ENCODE data around the gene KLHL6.

The KLHL6 gene

GRCh38 chr3:183564046-183564445, 8.5 kb upstream of the KLHL6 start:
- no peaks in the 10 kb centered on the region for H3K36me3 ChIP-seq (ENCODE audit: control insufficient read depth, insufficient read depth, low read length)
- no peaks in the 10 kb centered on the region for H3K27me3 ChIP-seq (ENCODE audit: control insufficient read depth, insufficient read depth, low read length)
- no peak overlapping the region for H3K4me3 ChIP-seq (ENCODE audit: low read depth, low read length)
- no peak overlapping the region for H3K9ac ChIP-seq (ENCODE audit: low read length)
- peaks cover 5% of the 10 kb centered on the region; the same call in 1 of the 2 replicates for H3K4me1 ChIP-seq (ENCODE audit: control insufficient read depth, insufficient read depth, low read length)
- H3K27ac ChIP-seq (ENCODE audit: low read depth, low read length): no peak overlapping the region
- H3K9me3 ChIP-seq (ENCODE audit: control insufficient read depth, insufficient read depth, low read depth, low read length): no peaks in the 10 kb centered on the region

- Histone ChIP-seq H3K27ac (ENCODE audit: low read depth, low read length) (no peak overlapping the region), H3K9ac (ENCODE audit: low read length) (no peak overlapping the region), H3K4me1 (ENCODE audit: control insufficient read depth, insufficient read depth, low read length) (peaks cover 5% of the 10 kb centered on the region; the same call in 1 of the 2 replicates), H3K9me3 (ENCODE audit: control insufficient read depth, insufficient read depth, low read depth, low read length) (no peaks in the 10 kb centered on the region), H3K36me3 (ENCODE audit: control insufficient read depth, insufficient read depth, low read length) (no peaks in the 10 kb centered on the region), H3K4me3 (ENCODE audit: low read depth, low read length) (no peak overlapping the region), H3K27me3 (ENCODE audit: control insufficient read depth, insufficient read depth, low read length) (no peaks in the 10 kb centered on the region)
Measured at GRCh38 chr3:183563536-183563874, 8.0 kb upstream of the KLHL6 start.

GRCh38 chr3:183560607-183561006, 5.1 kb upstream of the KLHL6 start:
- Histone ChIP-seq H3K9me3 (ENCODE audit: control insufficient read depth, insufficient read depth, low read depth, low read length) (no peaks in the 10 kb centered on the region), H3K27me3 (ENCODE audit: control insufficient read depth, insufficient read depth, low read length) (no peaks in the 10 kb centered on the region), H3K4me3 (ENCODE audit: low read depth, low read length) (no peak overlapping the region), H3K9ac (ENCODE audit: low read length) (no peak overlapping the region), H3K27ac (ENCODE audit: low read depth, low read length) (no peak overlapping the region), H3K4me1 (ENCODE audit: control insufficient read depth, insufficient read depth, low read length) (peaks cover 5% of the 10 kb centered on the region; the same call in 1 of the 2 replicates), H3K36me3 (ENCODE audit: control insufficient read depth, insufficient read depth, low read length) (no peaks in the 10 kb centered on the region)

GRCh38 chr3:183558495-183558894, 3.0 kb upstream of the KLHL6 start:
- Histone ChIP-seq H3K36me3 (ENCODE audit: control insufficient read depth, insufficient read depth, low read length) (no peaks in the 10 kb centered on the region), H3K4me3 (ENCODE audit: low read depth, low read length) (no peak overlapping the region), H3K4me1 (ENCODE audit: control insufficient read depth, insufficient read depth, low read length) (peaks cover 6% of the 10 kb centered on the region), H3K27ac (ENCODE audit: low read depth, low read length) (no peak overlapping the region), H3K9ac (ENCODE audit: low read length) (no peak overlapping the region), H3K9me3 (ENCODE audit: control insufficient read depth, insufficient read depth, low read depth, low read length) (no peaks in the 10 kb centered on the region), H3K27me3 (ENCODE audit: control insufficient read depth, insufficient read depth, low read length) (no peaks in the 10 kb centered on the region)

GRCh38 chr3:183556722-183557121, 1.2 kb upstream of the KLHL6 start:
- Histone ChIP-seq H3K9me3 (ENCODE audit: control insufficient read depth, insufficient read depth, low read depth, low read length) (no peaks in the 10 kb centered on the region), H3K36me3 (ENCODE audit: control insufficient read depth, insufficient read depth, low read length) (no peaks in the 10 kb centered on the region), H3K9ac (ENCODE audit: low read length) (no peak overlapping the region), H3K4me3 (ENCODE audit: low read depth, low read length) (no peak overlapping the region), H3K27ac (ENCODE audit: low read depth, low read length) (no peak overlapping the region), H3K27me3 (ENCODE audit: control insufficient read depth, insufficient read depth, low read length) (no peaks in the 10 kb centered on the region), H3K4me1 (ENCODE audit: control insufficient read depth, insufficient read depth, low read length) (peaks cover 10% of the 10 kb centered on the region; the same call in 1 of the 2 replicates)

GRCh38 chr3:183554377-183554776, 1.1 kb downstream of the KLHL6 start:
- H3K4me1 ChIP-seq (ENCODE audit: control insufficient read depth, insufficient read depth, low read length): peaks cover 10% of the 10 kb centered on the region; the same call in 1 of the 2 replicates
- no peaks in the 10 kb centered on the region for H3K36me3 ChIP-seq (ENCODE audit: control insufficient read depth, insufficient read depth, low read length)
- H3K4me3 ChIP-seq (ENCODE audit: low read depth, low read length): no peak overlapping the region
- no peak overlapping the region for H3K27ac ChIP-seq (ENCODE audit: low read depth, low read length)
- no peak overlapping the region for H3K9ac ChIP-seq (ENCODE audit: low read length)
- H3K9me3 ChIP-seq (ENCODE audit: control insufficient read depth, insufficient read depth, low read depth, low read length): no peaks in the 10 kb centered on the region
- no peaks in the 10 kb centered on the region for H3K27me3 ChIP-seq (ENCODE audit: control insufficient read depth, insufficient read depth, low read length)

GRCh38 chr3:183553334-183554026, 2.0 kb downstream of the KLHL6 start:
- Histone ChIP-seq H3K4me1 (ENCODE audit: control insufficient read depth, insufficient read depth, low read length) (peaks cover 13% of the 10 kb centered on the region), H3K36me3 (ENCODE audit: control insufficient read depth, insufficient read depth, low read length) (no peaks in the 10 kb centered on the region), H3K4me3 (ENCODE audit: low read depth, low read length) (no peak overlapping the region), H3K9me3 (ENCODE audit: control insufficient read depth, insufficient read depth, low read depth, low read length) (no peaks in the 10 kb centered on the region), H3K27ac (ENCODE audit: low read depth, low read length) (no peak overlapping the region), H3K9ac (ENCODE audit: low read length) (no peak overlapping the region), H3K27me3 (ENCODE audit: control insufficient read depth, insufficient read depth, low read length) (no peaks in the 10 kb centered on the region)

GRCh38 chr3:183551930-183552329, 3.6 kb downstream of the KLHL6 start:
- no peaks in the 10 kb centered on the region for H3K27me3 ChIP-seq (ENCODE audit: control insufficient read depth, insufficient read depth, low read length)
- H3K4me3 ChIP-seq (ENCODE audit: low read depth, low read length): no peak overlapping the region
- no peak overlapping the region for H3K9ac ChIP-seq (ENCODE audit: low read length)
- no peaks in the 10 kb centered on the region for H3K36me3 ChIP-seq (ENCODE audit: control insufficient read depth, insufficient read depth, low read length)
- no peaks in the 10 kb centered on the region for H3K9me3 ChIP-seq (ENCODE audit: control insufficient read depth, insufficient read depth, low read depth, low read length)
- H3K27ac ChIP-seq (ENCODE audit: low read depth, low read length): no peak overlapping the region
- H3K4me1 ChIP-seq (ENCODE audit: control insufficient read depth, insufficient read depth, low read length): peaks cover 21% of the 10 kb centered on the region

GRCh38 chr3:183548262-183548769, 7.2 kb downstream of the KLHL6 start:
- peak overlapping the region; percentile 4; the same call in 1 of the 2 replicates for H3K27ac ChIP-seq (ENCODE audit: low read depth, low read length)
- no peak overlapping the region for H3K4me3 ChIP-seq (ENCODE audit: low read depth, low read length)
- H3K36me3 ChIP-seq (ENCODE audit: control insufficient read depth, insufficient read depth, low read length): no peaks in the 10 kb centered on the region

GRCh38 chr3:183546625-183547024, 8.9 kb downstream of the KLHL6 start:
- H3K4me3 ChIP-seq (ENCODE audit: low read depth, low read length): no peak overlapping the region
- no peak overlapping the region for H3K27ac ChIP-seq (ENCODE audit: low read depth, low read length)
- no peaks in the 10 kb centered on the region for H3K9me3 ChIP-seq (ENCODE audit: control insufficient read depth, insufficient read depth, low read depth, low read length)
- H3K36me3 ChIP-seq (ENCODE audit: control insufficient read depth, insufficient read depth, low read length): no peaks in the 10 kb centered on the region
- H3K9ac ChIP-seq (ENCODE audit: low read length): no peak overlapping the region
- peaks cover 20% of the 10 kb centered on the region for H3K4me1 ChIP-seq (ENCODE audit: control insufficient read depth, insufficient read depth, low read length)
- no peaks in the 10 kb centered on the region for H3K27me3 ChIP-seq (ENCODE audit: control insufficient read depth, insufficient read depth, low read length)

More at GRCh38 chr3:183548262-183548769, 7.2 kb downstream of the KLHL6 start:
- peaks cover 23% of the 10 kb centered on the region for H3K4me1 ChIP-seq (ENCODE audit: control insufficient read depth, insufficient read depth, low read length)
- H3K27me3 ChIP-seq (ENCODE audit: control insufficient read depth, insufficient read depth, low read length): no peaks in the 10 kb centered on the region
- no peaks in the 10 kb centered on the region for H3K9me3 ChIP-seq (ENCODE audit: control insufficient read depth, insufficient read depth, low read depth, low read length)
- no peak overlapping the region for H3K9ac ChIP-seq (ENCODE audit: low read length)

- H3K4me1 ChIP-seq (ENCODE audit: control insufficient read depth, insufficient read depth, low read length): peaks cover 20% of the 10 kb centered on the region
- no peaks in the 10 kb centered on the region for H3K9me3 ChIP-seq (ENCODE audit: control insufficient read depth, insufficient read depth, low read depth, low read length)
- H3K27ac ChIP-seq (ENCODE audit: low read depth, low read length): no peak overlapping the region
- H3K36me3 ChIP-seq (ENCODE audit: control insufficient read depth, insufficient read depth, low read length): no peaks in the 10 kb centered on the region
- H3K4me3 ChIP-seq (ENCODE audit: low read depth, low read length): no peak overlapping the region
- no peaks in the 10 kb centered on the region for H3K27me3 ChIP-seq (ENCODE audit: control insufficient read depth, insufficient read depth, low read length)
- no peak overlapping the region for H3K9ac ChIP-seq (ENCODE audit: low read length)
Measured at GRCh38 chr3:183545708-183546107, 9.8 kb downstream of the KLHL6 start.
